Stimulated activated CD4-positive, alpha-beta T cell treated with anti-CD3 and anti-CD28 coated beads, Interleukin-1b, Interleukin-23, amount 100 ng/mL, for 1 hour (primary cell): ENCODE data around the gene NUP98.
"Not testable (repeated sequence)": the region's sequence is repeated elsewhere in the genome, so short reads cannot be mapped to it uniquely, and the experiment has no call there.

Source experiments
- DNase-seq, 2 donors: peaks; one replicate each; pipeline ENCODE4 v3.0.0-alpha.2; 2020; ENCODE audit warnings: low read depth in 2 of 2

The NUP98 gene

GRCh38 chr11:3826721-3827120 is 29.4 kb upstream of the NUP98 start:
- DNase-seq, result no peak

GRCh38 chr11:3825473-3826154 is 28.3 kb upstream of the NUP98 start:
- DNase-seq, result no peak

- DNase-seq, result peak; percentile 44 to 67
Observed at GRCh38 chr11:3824714-3825472, 27.5 kb upstream of the NUP98 start.

GRCh38 chr11:3823762-3824506 is 26.6 kb upstream of the NUP98 start:
- no peak for DNase-seq

GRCh38 chr11:3823303-3823702 is 25.9 kb upstream of the NUP98 start:
- no peak for DNase-seq

GRCh38 chr11:3822312-3822711 is 25.0 kb upstream of the NUP98 start:
- DNase-seq, result no peak

- no peak for DNase-seq
Observed at GRCh38 chr11:3820971-3821370, 23.6 kb upstream of the NUP98 start.

GRCh38 chr11:3817181-3817800 is 19.9 kb upstream of the NUP98 start:
- DNase-seq, result no peak

- no peak for DNase-seq
Observed at GRCh38 chr11:3816673-3817072, 19.3 kb upstream of the NUP98 start.

- no peak for DNase-seq
Observed at GRCh38 chr11:3815845-3816244, 18.5 kb upstream of the NUP98 start.

- not testable (repeated sequence) for DNase-seq
Observed at GRCh38 chr11:3814832-3815231, 17.5 kb upstream of the NUP98 start.

GRCh38 chr11:3810951-3811350 is 13.6 kb upstream of the NUP98 start:
- no peak for DNase-seq

- DNase-seq, result no peak
Observed at GRCh38 chr11:3810446-3810845, 13.1 kb upstream of the NUP98 start.

- no peak for DNase-seq
Observed at GRCh38 chr11:3809624-3809928, 12.2 kb upstream of the NUP98 start.

GRCh38 chr11:3808861-3809623 is 11.7 kb upstream of the NUP98 start:
- no peak for DNase-seq

GRCh38 chr11:3807909-3808860 is 10.8 kb upstream of the NUP98 start, which contains the start of gene PGAP2:
PGAP2 (plus strand) TSS chr11:3808560; CDS start chr11:3811260, 2,700 bp downstream.
- peak in 1 of 2 donors; percentile 28 for DNase-seq

- no peak for DNase-seq
Observed at GRCh38 chr11:3803726-3804495, 6.6 kb upstream of the NUP98 start.

GRCh38 chr11:3802011-3802790 is 4.8 kb upstream of the NUP98 start:
- DNase-seq, result no peak

GRCh38 chr11:3799873-3800272 is 2.5 kb upstream of the NUP98 start:
- no peak for DNase-seq
